DMS153 treated with DMSO at 0.1 percent for 48 hours (cell line): ENCODE measurements around the gene RNF115.
"Not testable (repeated sequence)": the region's sequence is repeated elsewhere in the genome, so short reads cannot be mapped to it uniquely, and the experiment has no call there.

Source experiments
- DNase-seq: peaks from one replicate; lab custom pipeline; 2025; ENCODE audit not compliant: unreplicated experiment; lab: John Stamatoyannopoulos, UW

The RNF115 gene

DNA sequence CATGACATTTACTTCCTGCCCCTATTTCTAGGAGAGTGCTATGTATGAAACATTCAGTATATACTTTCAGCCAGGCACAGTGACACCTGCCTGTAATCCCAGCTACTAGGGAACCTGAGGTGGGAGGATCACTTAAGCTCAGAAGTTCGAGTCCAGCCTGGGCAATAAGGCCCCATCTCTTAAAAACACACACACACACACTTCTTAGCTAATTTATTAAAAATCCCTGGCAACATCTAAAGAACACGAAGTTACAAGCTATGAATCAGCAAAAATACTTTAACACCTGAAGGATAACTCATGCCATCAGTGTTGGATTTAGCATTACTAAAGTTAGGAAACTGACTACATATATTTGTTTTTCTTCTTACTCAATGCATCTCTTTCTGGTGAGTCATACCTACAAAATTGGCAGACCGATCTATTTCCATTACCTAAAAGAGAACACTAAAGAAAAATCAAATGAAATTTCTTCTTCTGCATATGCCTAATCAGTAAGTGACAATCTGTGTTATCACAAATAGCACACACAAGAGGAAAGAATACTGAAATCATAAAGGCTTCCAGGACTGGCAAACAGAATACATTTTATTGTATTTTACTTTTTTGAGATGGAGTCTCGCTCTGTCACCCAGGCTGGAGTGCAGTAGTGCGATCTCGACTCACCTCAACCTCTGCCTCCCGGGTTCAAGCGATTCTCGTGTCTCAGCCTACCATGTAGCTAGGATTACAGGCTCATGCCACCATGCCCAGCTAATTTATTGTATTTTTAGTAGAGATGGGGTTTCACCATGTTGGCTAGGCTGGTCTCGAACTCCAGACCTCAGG is 41.4 kb downstream of the RNF115 start:
- DNase-seq, result no peak

DNA sequence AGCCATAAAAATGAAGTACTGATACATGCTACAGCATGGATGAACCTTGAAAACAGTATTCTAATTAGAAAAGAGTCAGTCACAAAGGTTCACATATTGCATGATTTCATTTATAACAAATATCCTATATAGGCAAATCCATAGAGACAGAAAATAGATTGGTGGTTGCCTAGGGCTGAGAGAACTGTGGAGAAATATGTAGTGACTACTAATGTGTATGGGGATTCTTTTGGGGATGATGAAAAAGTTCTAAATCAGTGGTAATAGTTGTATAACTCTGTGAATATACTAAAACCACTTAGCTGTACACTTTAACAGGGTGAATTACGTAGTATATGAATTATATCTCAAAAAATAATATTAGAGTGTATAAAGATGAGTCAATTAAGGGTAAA is 45.8 kb downstream of the RNF115 start:
- no peak for DNase-seq

DNA sequence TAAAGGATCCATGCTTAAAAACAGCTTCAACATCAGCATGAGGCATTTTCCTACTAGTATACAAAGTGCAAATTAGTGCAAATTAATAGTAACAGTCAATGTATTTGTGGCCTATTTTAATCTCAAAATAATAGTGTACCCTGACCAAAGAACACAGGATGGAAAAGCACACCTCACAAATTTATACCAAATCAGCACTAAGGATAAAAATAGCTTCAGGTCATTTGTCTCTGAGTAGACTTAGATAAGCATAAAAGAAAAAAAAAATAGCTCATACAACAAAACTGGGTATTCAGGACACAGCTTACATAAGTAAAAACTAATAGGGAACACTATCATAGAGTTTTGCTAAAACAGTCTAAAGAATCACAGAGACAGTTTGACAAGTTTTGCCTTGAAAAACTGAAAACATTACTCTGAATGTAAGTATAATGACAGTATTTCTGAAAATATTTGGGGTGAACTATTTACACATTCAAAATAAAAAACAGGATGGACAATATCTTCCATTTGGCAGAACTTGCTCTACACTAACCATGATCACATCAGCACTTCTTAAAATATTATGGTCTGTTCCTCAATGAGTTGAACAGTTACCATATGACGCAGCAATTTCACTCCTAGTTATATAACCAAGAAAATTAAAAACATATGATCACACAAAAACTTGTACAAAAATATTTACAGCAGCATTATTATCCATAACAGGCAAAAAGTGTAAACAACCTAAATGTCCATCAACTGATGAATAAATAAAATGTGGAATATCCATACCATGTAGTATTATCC is 46.3 kb downstream of the RNF115 start:
- no peak for DNase-seq

DNA sequence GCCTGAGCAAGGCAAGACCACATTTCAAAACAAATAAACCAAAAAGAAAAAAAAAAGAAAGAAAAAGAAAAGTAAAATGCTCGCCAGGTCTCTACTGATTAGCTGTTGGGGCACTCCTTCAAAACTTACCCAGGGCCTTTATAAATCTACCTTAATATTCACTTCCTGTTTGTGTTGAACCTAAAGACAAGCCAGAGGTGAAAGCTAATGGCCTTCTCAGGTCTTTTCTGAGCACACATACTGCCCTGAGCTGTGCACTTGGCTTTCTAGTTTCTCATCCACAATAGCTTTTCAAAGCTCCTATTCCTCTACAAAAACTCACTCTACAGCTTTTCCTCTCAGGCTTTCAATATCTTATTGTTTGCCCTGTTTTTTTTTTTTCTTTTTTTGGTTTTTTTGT is 50.5 kb downstream of the RNF115 start:
- DNase-seq, result no peak

DNA sequence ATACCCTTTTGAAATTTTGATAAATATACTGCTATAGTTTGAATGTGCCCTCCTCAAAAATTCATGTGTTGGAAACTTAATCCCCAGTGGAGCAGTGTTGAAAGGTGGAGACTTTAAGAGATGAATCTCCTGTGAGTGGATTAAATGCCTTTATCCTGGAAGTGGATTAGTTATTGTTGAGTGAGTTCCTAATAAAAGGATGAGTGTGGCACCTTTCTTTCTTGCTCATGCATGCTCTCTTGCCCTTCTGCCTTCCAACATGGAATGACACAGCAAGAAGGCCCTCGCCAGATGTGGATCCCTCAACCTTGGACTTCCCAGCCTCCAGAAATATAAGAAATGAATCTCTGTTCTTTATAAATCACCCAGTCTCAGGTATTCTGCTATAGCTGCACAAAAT is 52.8 kb downstream of the RNF115 start:
- DNase-seq, result no peak

DNA sequence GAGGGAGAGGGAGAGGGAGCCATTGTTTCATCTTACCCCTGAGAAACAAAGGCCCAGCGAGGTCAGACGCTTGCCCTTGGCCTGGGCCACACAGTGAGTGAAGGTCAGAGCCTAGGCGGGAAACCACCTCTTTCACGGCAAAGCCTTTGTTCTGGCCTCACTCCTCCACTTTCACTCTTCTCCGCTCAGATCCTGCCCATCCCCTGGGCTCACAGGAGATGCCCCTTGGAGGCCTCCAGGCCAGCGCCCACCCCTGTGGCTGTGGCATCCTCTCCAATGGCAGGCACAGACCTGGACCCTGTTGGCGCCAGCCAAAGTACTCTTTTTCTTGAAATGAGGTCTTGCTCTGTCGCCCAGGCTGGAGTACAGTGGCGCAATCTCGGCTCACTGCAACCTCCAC is 55.9 kb downstream of the RNF115 start:
- not testable (repeated sequence) for DNase-seq

DNA sequence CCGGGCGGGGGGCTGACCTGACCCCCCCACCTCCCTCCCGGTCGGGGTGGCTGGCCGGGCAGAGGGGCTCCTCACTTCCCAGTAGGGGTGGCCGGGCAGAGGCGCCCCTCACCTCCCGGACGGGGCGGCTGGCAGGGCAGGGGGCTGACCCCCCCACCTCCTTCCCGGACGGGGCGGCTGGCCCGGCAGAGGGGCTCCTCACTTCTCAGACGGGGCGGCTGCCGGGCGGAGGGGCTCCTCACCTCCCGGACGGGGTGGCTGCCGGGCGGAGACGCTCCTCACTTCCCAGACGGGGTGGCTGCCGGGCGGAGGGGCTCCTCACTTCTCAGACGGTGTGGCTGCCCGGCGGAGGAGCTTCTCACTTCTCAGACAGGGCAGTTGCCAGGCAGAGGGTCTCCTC is 57.0 kb downstream of the RNF115 start:
- DNase-seq, result not testable (repeated sequence)

DNA sequence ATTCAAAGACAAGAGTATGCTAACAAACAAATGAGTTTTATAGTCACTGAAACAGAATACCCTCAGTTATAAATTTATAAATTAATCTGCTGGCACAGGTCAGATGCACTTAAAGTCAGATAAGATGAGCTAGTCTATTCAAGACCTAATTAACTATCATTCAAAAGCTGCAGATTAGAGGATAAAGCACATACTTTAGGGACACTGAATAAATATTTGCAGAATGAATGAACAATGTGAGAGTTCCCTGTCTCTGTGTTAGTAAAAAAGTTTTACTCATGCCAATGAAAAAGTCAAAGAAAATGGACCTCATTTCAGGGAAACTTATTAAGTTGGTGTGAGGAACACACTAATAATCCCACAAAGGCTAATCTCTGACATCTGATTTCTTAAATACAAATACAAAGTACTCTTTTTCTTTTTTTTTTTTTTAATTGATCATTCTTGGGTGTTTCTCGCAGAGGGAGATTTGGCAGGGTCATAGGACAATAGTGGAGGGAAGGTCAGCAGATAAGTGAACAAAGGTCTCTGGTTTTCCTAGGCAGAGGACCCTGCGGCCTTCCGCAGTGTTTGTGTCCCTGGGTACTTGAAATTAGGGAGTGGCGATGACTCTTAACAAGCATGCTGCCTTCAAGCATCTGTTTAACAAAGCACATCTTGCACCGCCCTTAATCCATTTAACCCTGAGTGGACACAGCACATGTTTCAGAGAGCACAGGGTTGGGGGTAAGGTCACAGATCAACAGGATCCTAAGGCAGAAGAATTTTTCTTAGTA is 58.1 kb downstream of the RNF115 start:
- DNase-seq, result not testable (repeated sequence)

DNA sequence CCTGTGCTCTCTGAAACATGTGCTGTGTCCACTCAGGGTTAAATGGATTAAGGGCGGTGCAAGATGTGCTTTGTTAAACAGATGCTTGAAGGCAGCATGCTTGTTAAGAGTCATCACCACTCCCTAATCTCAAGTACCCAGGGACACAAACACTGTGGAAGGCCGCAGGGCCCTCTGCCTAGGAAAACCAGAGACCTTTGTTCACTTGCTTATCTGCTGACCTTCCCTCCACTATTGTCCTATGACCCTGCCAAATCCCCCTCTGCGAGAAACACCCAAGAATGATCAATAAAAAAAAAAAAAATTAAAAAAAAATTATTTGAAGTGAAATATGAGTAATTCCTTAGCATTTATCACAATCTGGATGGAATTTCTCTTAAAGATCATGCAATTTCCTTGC is 58.8 kb downstream of the RNF115 start:
- DNase-seq, result not testable (repeated sequence)

DNA sequence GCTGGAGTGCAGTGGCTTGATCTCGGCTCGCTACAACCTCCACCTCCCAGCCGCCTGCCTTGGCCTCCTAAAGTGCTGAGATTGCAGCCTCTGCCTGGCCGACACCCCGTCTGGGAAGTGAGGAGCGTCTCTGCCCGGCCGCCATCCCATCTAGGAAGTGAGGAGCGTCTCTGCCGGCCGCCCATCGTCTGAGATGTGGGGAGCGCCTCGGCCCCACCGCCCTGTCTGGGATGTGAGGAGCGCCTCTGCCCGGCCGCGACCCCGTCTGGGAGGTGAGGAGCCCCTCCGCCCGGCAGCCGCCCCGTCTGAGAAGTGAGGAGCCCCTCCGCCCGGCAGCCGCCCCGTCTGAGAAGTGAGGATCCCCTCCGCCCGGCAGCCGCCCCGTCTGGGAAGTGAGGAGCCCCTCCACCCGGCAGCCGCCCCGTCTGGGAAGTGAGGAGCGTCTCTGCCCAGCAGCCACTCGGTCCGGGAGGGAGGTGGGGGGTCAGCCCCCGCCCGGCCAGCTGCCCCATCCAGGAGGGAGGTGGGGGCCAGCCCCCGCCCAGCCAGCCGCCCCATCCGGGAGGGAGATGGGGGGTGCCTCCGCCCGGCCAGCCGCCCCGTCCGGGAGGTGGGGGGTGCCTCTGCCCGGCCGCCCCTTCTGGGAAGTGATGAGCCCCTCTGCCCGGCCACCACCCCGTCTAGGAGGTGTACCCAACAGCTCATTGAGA is 59.5 kb downstream of the RNF115 start:
- DNase-seq, result not testable (repeated sequence)

DNA sequence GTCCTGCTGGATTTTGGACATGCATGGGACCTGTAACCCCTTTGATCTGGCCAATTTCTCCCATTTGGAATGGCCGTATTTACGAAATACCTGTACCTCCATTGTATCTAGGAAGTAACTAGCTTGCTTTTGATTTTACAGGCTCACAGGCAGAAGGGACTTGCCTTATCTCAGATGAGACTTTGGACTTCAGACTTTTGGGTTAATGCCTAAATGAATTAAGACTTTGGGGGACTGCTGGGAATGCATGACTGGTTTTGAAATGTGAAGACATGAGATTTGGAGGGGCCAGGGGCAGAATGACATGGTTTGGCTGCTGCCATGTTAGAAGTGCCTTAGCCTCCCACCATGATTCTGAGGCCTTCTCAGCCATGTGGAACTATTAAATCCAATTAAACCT is 61.9 kb downstream of the RNF115 start:
- not testable (repeated sequence) for DNase-seq

DNA sequence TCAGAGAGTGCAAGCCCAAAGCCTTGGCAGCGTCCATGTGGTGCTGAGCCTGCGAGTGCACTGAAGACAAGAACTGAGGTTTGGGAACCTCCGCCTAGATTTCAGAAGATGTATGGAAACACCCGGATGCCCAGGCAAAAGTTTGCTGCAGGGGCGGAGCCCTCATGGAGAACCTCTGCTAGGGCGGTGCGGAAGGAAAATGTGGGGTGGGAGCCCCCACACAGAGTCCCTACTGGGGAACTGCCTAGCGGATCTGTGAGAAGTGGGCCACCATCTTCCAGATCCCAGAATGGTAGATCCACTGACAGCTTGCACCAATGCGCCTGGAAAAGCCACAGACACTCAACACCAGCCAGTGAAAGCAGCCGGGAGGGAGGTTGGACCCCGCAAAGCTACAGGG is 62.4 kb downstream of the RNF115 start:
- not testable (repeated sequence) for DNase-seq

DNA sequence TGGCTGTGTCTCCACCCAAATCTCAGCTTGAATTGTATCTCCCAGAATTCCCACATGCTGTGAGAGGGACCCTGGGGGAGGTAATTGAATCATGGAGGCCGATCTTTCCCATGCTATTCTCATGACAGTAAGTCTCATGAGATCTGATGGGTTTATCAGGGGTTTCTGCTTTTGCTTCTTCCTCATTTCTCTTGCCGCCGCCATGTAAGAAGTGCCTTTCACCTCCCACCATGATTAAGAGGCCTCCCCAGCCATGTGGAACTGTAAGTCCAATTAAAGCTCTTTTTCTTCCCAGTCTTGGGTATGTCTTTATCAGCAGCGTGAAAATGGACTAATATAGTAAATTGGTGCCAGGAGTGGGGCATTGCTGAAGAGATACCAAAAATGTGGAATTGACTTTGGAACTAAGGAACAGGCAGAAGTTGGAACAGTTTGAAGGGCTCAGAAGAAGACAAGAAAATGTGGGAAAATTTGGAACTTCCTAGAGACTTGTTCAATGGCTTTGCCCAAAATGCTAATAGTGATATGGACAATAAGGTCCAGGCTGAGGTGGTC is 63.4 kb downstream of the RNF115 start:
- not testable (repeated sequence) for DNase-seq

DNA sequence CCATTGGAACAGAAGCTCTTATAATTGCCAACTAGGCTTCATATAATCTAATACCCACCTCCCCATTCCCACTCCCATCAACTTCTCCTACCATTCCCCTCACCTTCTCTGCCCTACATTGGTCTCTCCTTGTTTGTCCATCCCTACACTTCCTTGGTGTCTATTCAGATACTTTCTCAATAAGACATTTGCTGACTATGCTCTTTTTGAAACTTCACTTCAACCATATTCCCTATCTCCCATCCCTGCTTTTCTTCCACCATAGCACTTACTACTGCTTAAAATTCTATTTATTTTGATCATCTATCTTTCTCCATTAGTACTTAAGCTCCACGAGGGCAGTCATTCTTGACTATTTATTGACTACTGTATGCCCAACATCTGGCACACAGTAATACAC is 64.2 kb downstream of the RNF115 start:
- DNase-seq, result no peak

DNA sequence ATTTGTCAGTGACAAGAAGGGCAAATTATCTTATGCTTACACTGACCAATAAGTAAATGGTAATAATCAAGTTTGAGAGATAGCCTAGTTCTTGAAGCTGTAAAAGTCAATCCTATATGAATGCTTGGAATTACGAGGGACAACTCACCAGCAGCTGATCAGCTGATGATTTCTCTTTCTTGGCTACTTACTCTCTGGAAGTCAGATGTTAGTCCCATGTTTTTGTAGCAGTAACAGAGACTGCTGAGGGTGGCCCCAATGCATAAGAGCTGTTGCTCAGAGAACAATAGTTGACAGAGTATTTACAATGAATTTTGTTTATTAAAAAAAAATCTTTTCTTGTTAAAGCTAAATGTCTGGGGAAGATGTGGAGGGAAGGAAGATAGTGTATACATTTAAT is 65.3 kb downstream of the RNF115 start:
- DNase-seq, result no peak

DNA sequence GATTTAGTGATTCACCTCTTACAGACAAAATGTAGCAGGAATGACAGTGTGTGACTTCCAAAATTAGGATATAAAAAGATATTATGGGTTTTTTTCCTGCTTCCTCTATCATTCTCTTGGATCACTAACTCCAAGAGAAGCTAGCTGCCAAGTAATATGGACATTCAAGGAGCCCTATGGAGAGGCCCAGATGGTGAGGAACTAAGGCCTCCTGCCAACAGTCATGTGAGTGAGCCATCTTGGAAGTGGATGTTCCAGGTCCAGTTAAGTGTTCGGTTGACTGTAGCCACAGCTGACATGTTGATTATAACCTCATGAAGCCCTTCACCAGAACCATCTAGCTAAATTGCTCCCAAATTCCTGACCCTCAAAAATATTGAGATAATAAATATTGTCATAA is 65.8 kb downstream of the RNF115 start:
- DNase-seq, result no peak

DNA sequence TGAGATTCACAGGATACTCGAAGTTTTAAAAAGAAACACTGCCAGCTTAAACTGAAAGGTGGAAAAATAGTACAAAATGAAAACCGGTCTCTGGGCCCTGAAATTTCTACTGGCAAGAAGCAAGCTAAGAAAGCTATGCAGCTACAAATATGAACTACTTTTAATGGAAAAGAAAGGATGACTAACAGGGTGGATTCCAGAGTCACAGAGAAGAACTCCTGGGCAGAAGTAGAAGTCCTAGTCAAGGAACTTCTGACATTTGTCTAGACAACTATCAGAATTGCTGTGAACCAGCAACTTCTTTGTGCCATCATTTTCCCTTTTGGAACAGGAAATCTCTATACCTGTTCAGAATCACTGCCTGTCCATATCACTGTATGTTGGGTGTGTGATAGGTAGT is 66.5 kb downstream of the RNF115 start:
- DNase-seq, result no peak

DNA sequence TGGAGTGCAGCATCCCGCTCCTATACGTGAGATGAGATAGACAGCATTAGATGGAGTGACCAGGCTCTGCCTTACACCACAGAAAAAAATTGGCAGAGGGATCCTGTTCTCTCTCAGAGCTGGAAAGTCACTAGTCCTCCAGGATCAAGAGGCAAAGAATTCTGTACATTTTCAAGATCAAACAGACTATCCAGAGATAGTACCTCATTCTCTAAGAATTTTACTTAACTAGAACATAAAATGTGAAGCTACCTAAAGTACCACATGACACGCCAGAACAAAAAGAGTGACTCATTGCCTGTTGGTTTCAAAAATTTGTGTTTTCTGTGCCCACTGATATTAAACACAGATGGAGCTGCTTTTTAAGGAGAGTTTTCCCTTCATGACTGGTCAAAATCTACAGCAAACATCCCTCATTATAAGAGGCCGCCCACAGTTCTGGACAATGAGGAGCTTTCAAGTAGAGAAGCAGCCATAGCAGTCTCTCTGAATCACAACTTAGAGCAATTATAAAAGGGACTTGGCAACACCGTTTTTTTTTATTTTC is 72.3 kb downstream of the RNF115 start:
- no peak for DNase-seq

DNA sequence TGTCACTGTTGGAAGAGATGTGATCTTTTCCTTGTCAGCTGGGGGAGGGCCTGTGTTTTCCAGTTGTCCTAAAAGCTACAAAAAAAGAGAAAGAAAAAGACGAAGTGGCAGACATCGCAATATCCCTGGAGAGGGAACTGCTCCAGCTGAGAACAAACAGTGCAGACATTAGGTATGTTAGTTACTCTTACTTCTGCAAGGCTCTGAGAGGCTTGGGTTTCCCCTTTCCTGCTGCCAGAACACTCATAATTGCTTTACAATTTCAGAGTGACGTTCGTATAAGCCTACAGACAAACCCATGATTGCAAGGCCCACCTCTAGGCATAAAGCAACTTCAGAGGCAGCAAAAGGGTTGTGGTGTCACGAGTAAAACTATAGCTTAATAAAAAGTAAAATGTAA is 73.5 kb downstream of the RNF115 start:
- no peak for DNase-seq
